ENCODE results near the gene CORO1C. TPM values are rescaled to one million over a fixed set of nuclear protein-coding genes. Genes with fewer than 3 reads are reported as not detected.

CORO1C gene
- total RNA-seq, 2 donors from 2014 or later: 35.6 to 38.3 TPM

GRCh38 chr12:108681317-108681716 is 50.0 kb downstream of the CORO1C start:
- Mint-ChIP-seq H3K27ac (peak overlapping the region; percentile 63), H3K36me3 (ENCODE audit: insufficient read depth in 2 of 2) (peaks cover 0 to 1% of the 10 kb centered on the region in 2 donors), H3K27me3 (ENCODE audit: low read depth) (no peaks in the 10 kb centered on the region), H3K9me3 (no peaks in the 10 kb centered on the region), H3K4me3 (no peak overlapping the region), H3K4me1 (ENCODE audit: low read depth) (peaks cover 21% of the 10 kb centered on the region)
- no peak for DNase-seq
- no peak for ATAC-seq (replicated peaks in 1 of 2)

- Mint-ChIP-seq H3K36me3 (ENCODE audit: insufficient read depth in 2 of 2) (peaks cover 1 to 6% of the 10 kb centered on the region in 2 donors), H3K4me1 (ENCODE audit: low read depth) (peaks cover 7% of the 10 kb centered on the region), H3K27me3 (ENCODE audit: low read depth) (no peaks in the 10 kb centered on the region), H3K9me3 (no peaks in the 10 kb centered on the region), H3K4me3 (no peak overlapping the region), H3K27ac (no peak overlapping the region)
- no peak for ATAC-seq (replicated peaks in 1 of 2)
- no peak for DNase-seq
Observed at GRCh38 chr12:108679106-108679681, 52.1 kb downstream of the CORO1C start.

DNA sequence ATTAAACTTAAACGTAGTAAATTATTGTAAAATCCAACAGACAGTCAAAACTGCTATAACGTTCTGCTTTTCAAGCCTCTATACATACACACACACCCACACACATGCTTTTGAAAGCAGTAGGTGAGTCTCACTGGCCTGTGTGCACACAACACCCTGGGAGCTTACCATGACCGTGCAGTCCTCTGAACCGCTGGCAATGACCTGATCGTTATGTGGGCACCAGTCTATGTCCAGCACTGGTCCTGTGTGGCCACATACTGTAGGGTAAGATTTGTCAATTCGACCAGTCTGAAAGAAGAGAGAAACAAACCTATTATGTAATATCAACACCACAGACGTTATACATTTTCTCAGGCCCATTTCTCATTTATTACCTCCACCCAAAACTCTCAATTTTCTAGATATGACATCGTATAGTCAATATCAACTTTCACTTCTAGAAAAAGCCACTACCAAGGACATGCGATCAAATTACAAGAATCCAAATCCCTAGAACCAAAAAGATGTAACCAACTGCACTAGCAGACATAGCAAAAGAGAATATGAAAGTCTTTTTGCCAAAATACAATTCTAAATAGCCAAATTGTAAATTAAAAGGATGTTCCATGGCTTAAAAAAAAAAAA is 53.1 kb downstream of the CORO1C start:
- no peak overlapping the region for H3K27ac Mint-ChIP-seq
- peaks cover 7% of the 10 kb centered on the region for H3K4me1 Mint-ChIP-seq (ENCODE audit: low read depth)
- H3K4me3 Mint-ChIP-seq: no peak overlapping the region
- no peaks in the 10 kb centered on the region for H3K27me3 Mint-ChIP-seq (ENCODE audit: low read depth)
- no peaks in the 10 kb centered on the region for H3K9me3 Mint-ChIP-seq
- DNase-seq (no peak), ATAC-seq (replicated peaks in 1 of 2) (peak in 1 of 2 donors; percentile 25)
- H3K36me3 Mint-ChIP-seq (ENCODE audit: insufficient read depth in 2 of 2): peaks cover 1 to 9% of the 10 kb centered on the region in 2 donors

- Mint-ChIP-seq H3K27me3 (ENCODE audit: low read depth) (no peaks in the 10 kb centered on the region), H3K4me3 (no peak overlapping the region), H3K4me1 (ENCODE audit: low read depth) (peaks cover 7% of the 10 kb centered on the region), H3K36me3 (ENCODE audit: insufficient read depth in 2 of 2) (peaks cover 1 to 9% of the 10 kb centered on the region in 2 donors), H3K27ac (no peak overlapping the region), H3K9me3 (no peaks in the 10 kb centered on the region)
- ATAC-seq (replicated peaks in 1 of 2) (no peak), DNase-seq (no peak)
Observed at GRCh38 chr12:108677381-108677780, 53.9 kb downstream of the CORO1C start.

DNA sequence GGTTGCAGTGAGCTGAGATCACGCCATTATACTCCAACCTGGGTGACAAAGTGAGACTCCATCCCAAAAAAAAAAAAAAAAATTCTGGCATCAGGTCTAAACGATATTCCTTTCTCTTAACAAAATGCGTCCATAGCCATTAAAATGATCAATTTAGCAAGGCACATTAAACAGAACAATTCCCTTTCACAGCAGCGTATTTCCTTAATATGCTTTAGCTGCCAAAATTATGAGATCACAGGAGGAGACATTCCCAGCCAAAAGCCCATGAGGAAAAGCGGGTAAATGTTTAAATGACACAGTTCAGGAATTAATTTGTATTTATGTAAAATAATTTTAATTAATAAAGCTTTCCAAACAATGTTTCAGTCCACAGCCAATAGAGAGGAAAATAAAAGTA is 54.6 kb downstream of the CORO1C start:
- H3K36me3 Mint-ChIP-seq (ENCODE audit: insufficient read depth in 2 of 2): peaks cover 1 to 9% of the 10 kb centered on the region in 2 donors
- no peak overlapping the region for H3K27ac Mint-ChIP-seq
- no peaks in the 10 kb centered on the region for H3K27me3 Mint-ChIP-seq (ENCODE audit: low read depth)
- no peaks in the 10 kb centered on the region for H3K9me3 Mint-ChIP-seq
- ATAC-seq (replicated peaks in 1 of 2): no peak
- no peak for DNase-seq
- no peak overlapping the region for H3K4me3 Mint-ChIP-seq
- H3K4me1 Mint-ChIP-seq (ENCODE audit: low read depth): peaks cover 7% of the 10 kb centered on the region

- Mint-ChIP-seq H3K9me3 (no peaks in the 10 kb centered on the region), H3K36me3 (ENCODE audit: insufficient read depth in 2 of 2) (peaks cover 0 to 9% of the 10 kb centered on the region in 2 donors), H3K27me3 (ENCODE audit: low read depth) (no peaks in the 10 kb centered on the region), H3K27ac (no peak overlapping the region), H3K4me1 (ENCODE audit: low read depth) (peaks cover 7% of the 10 kb centered on the region), H3K4me3 (no peak overlapping the region)
- DNase-seq (no peak), ATAC-seq (replicated peaks in 1 of 2) (no peak)
Observed at GRCh38 chr12:108675792-108676191, 55.5 kb downstream of the CORO1C start.

DNA sequence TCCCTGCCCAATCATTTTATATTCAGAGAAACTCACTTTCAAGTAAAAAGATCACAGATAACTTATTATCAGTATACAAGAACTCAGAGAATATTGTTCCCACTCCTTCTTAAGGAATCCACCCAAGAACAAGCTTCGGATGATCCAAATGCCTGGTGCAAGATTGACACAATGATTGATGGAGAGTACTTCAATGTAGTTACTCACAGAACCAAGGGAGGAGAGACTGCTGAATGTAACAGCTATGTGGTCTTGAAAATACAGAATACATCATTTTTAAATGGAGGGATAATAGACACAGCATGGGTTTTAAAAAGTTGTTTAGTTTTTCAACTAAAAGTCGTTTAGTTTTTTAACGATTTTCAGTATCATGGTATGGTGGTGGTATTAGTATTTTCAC is 59.3 kb downstream of the CORO1C start:
- H3K4me1 Mint-ChIP-seq (ENCODE audit: low read depth): no peaks in the 10 kb centered on the region
- H3K27ac Mint-ChIP-seq: no peak overlapping the region
- no peak overlapping the region for H3K4me3 Mint-ChIP-seq
- peaks cover 0 to 9% of the 10 kb centered on the region in 2 donors for H3K36me3 Mint-ChIP-seq (ENCODE audit: insufficient read depth in 2 of 2)
- H3K9me3 Mint-ChIP-seq: no peaks in the 10 kb centered on the region
- DNase-seq (no peak), ATAC-seq (replicated peaks in 1 of 2) (no peak)
- H3K27me3 Mint-ChIP-seq (ENCODE audit: low read depth): no peaks in the 10 kb centered on the region

GRCh38 chr12:108671110-108671509 is 60.2 kb downstream of the CORO1C start:
- no peaks in the 10 kb centered on the region for H3K9me3 Mint-ChIP-seq

DNA sequence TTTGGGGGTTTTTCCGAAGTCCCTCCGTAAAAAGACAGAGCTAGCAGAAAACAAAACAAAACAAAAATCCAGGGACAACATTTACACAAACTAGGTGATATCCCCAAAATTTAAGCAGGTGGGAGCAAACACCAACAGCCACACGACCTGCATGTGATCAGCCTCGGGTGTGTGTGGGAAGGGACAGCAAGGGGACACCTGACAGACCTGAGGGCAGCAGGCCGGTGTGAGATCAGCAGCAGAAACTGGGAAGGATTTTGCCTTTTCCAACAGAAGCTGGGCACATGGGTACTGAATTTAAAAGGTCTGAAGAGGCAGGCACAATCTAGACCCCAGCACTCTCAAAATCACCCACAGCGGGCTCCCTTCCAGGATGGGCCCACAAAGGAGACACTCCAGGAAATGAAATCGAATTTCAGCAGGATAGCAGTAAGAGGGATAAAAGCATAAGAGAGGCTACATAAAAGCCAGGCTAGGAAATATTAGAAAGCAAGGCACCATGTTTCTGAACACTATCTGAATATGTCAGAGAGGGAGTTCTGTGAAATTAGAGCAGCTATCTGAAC is 61.2 kb downstream of the CORO1C start:
- no peak overlapping the region for H3K4me3 Mint-ChIP-seq
- H3K36me3 Mint-ChIP-seq (ENCODE audit: insufficient read depth in 2 of 2): peaks cover 0 to 3% of the 10 kb centered on the region in 2 donors
- peaks cover 3% of the 10 kb centered on the region for H3K4me1 Mint-ChIP-seq (ENCODE audit: low read depth)
- no peak overlapping the region for H3K27ac Mint-ChIP-seq
- H3K9me3 Mint-ChIP-seq: no peaks in the 10 kb centered on the region
- H3K27me3 Mint-ChIP-seq (ENCODE audit: low read depth): no peaks in the 10 kb centered on the region
- ATAC-seq (replicated peaks in 1 of 2) (no peak), DNase-seq (no peak)

More at GRCh38 chr12:108671110-108671509, 60.2 kb downstream of the CORO1C start:
- Mint-ChIP-seq H3K4me3 (no peak overlapping the region), H3K27me3 (ENCODE audit: low read depth) (no peaks in the 10 kb centered on the region), H3K36me3 (ENCODE audit: insufficient read depth in 2 of 2) (peaks cover 0 to 9% of the 10 kb centered on the region in 2 donors), H3K27ac (peak overlapping the region; percentile 48), H3K4me1 (ENCODE audit: low read depth) (no peaks in the 10 kb centered on the region)
- ATAC-seq (replicated peaks in 1 of 2): no peak
- DNase-seq: no peak

- no peaks in the 10 kb centered on the region for H3K36me3 Mint-ChIP-seq (ENCODE audit: insufficient read depth in 2 of 2)
- no peak overlapping the region for H3K4me3 Mint-ChIP-seq
- no peak overlapping the region for H3K27ac Mint-ChIP-seq
- H3K4me1 Mint-ChIP-seq (ENCODE audit: low read depth): peaks cover 19% of the 10 kb centered on the region
- ATAC-seq (replicated peaks in 1 of 2) (no peak), DNase-seq (no peak)
- H3K9me3 Mint-ChIP-seq: no peaks in the 10 kb centered on the region
- no peaks in the 10 kb centered on the region for H3K27me3 Mint-ChIP-seq (ENCODE audit: low read depth)
Observed at GRCh38 chr12:108668542-108668941, 62.8 kb downstream of the CORO1C start.

GRCh38 chr12:108668063-108668462 is 63.3 kb downstream of the CORO1C start:
- peaks cover 24% of the 10 kb centered on the region for H3K4me1 Mint-ChIP-seq (ENCODE audit: low read depth)
- no peak overlapping the region for H3K4me3 Mint-ChIP-seq
- no peaks in the 10 kb centered on the region for H3K36me3 Mint-ChIP-seq (ENCODE audit: insufficient read depth in 2 of 2)
- DNase-seq (no peak), ATAC-seq (replicated peaks in 1 of 2) (no peak)
- H3K9me3 Mint-ChIP-seq: no peaks in the 10 kb centered on the region
- H3K27ac Mint-ChIP-seq: no peak overlapping the region
- H3K27me3 Mint-ChIP-seq (ENCODE audit: low read depth): no peaks in the 10 kb centered on the region

- peaks cover 28% of the 10 kb centered on the region for H3K4me1 Mint-ChIP-seq (ENCODE audit: low read depth)
Observed at GRCh38 chr12:108667349-108667748, 64.0 kb downstream of the CORO1C start.

GRCh38 chr12:108666401-108666881 is 64.9 kb downstream of the CORO1C start:
- ATAC-seq (replicated peaks in 1 of 2): no peak
- H3K36me3 Mint-ChIP-seq (ENCODE audit: insufficient read depth in 2 of 2): no peaks in the 10 kb centered on the region
- H3K4me1 Mint-ChIP-seq (ENCODE audit: low read depth): peaks cover 28% of the 10 kb centered on the region
- H3K4me3 Mint-ChIP-seq: no peak overlapping the region
- DNase-seq: no peak
- no peaks in the 10 kb centered on the region for H3K27me3 Mint-ChIP-seq (ENCODE audit: low read depth)
- no peak overlapping the region for H3K27ac Mint-ChIP-seq
- H3K9me3 Mint-ChIP-seq: no peaks in the 10 kb centered on the region

More at GRCh38 chr12:108667349-108667748, 64.0 kb downstream of the CORO1C start:
- Mint-ChIP-seq H3K27ac (no peak overlapping the region), H3K4me3 (no peak overlapping the region), H3K9me3 (no peaks in the 10 kb centered on the region), H3K27me3 (ENCODE audit: low read depth) (no peaks in the 10 kb centered on the region), H3K36me3 (ENCODE audit: insufficient read depth in 2 of 2) (no peaks in the 10 kb centered on the region)
- DNase-seq (no peak), ATAC-seq (replicated peaks in 1 of 2) (no peak)
